Loucy (cell line): ENCODE data around the gene ID1.

Experiments
- CTCF ChIP-seq: fragments of 200-600 bp; sonication (generic); conservative IDR thresholded peaks from 2 replicates; pipeline ENCODE4 v1.5.1; 2014; ENCODE audit warnings: mild to moderate bottlenecking, antibody characterized with exemption, low read length
- EZH2phosphoT487 ChIP-seq: fragments of 200-600 bp; IDR thresholded peaks from 2 replicates; pipeline ENCODE4 v1.6.1; 2018; ENCODE audit warnings: antibody characterized with exemption, mild to moderate bottlenecking, moderate library complexity, borderline replicate concordance

GRCh38 chr20:31567380-31567720, 37.7 kb upstream of the ID1 start:
- TF ChIP-seq EZH2phosphoT487 (no peak), CTCF (no peak)
